KBM-7 (cell line): ENCODE data around the gene HNRNPA1.
"Not testable (repeated sequence)": the region's sequence is repeated elsewhere in the genome, so short reads cannot be mapped to it uniquely, and the experiment has no call there.

Experiments
- DNase-seq: peaks from one replicate; pipeline ENCODE4 v3.0.0-alpha.2; 2015
- in situ Hi-C: fragments of 300-500 bp; cut with MboI; formaldehyde crosslinking; loops from 2 replicates; pipeline ENCODE4 v1.14.3; 2020; ENCODE audit warnings: low sequenced_read_pairs, low pct_unique_long_range_greater_than_20kb, mixed read lengths

The HNRNPA1 gene

GRCh38 chr12:54270345-54270744, 10.2 kb upstream of the HNRNPA1 start:
- no peak for DNase-seq
- in situ Hi-C loops, result no loop called here

- no peak for DNase-seq
- in situ Hi-C loops, result no loop called here
Observed at GRCh38 chr12:54272214-54272613, 8.3 kb upstream of the HNRNPA1 start.

- no peak for DNase-seq
Observed at GRCh38 chr12:54273981-54274380, 6.5 kb upstream of the HNRNPA1 start.

GRCh38 chr12:54276368-54276767, 4.2 kb upstream of the HNRNPA1 start:
- no peak for DNase-seq
- in situ Hi-C loops, result no loop called here

More at GRCh38 chr12:54273981-54274380, 6.5 kb upstream of the HNRNPA1 start:
- in situ Hi-C loops, result no loop called here

GRCh38 chr12:54277823-54278276, 2.7 kb upstream of the HNRNPA1 start:
- in situ Hi-C loops, result no loop called here
- no peak for DNase-seq

- no peak for DNase-seq
Observed at GRCh38 chr12:54279227-54279631, 1.3 kb upstream of the HNRNPA1 start.

GRCh38 chr12:54279632-54280467, 676 bp upstream of the HNRNPA1 start, which contains the start of gene CBX5:
Gene CBX5 (minus strand): TSS chr12:54280122. CDS start chr12:54257650, 22,472 bp downstream.
- DNase-seq, result peak; percentile 98
- in situ Hi-C loops, result no loop called here

More at GRCh38 chr12:54279227-54279631, 1.3 kb upstream of the HNRNPA1 start:
- in situ Hi-C loops, result no loop called here

GRCh38 chr12:54281261-54281638, 724 bp downstream of the HNRNPA1 start:
- DNase-seq, in situ Hi-C loops: not testable (repeated sequence)

- DNase-seq, in situ Hi-C loops: not testable (repeated sequence)
Observed at GRCh38 chr12:54281694-54282093, 1.2 kb downstream of the HNRNPA1 start.

GRCh38 chr12:54282949-54283593, 2.5 kb downstream of the HNRNPA1 start:
- in situ Hi-C loops, result no loop called here
- DNase-seq, result no peak

- DNase-seq, in situ Hi-C loops: not testable (repeated sequence)
Observed at GRCh38 chr12:54284070-54284780, 3.7 kb downstream of the HNRNPA1 start.

GRCh38 chr12:54285150-54286041, 4.9 kb downstream of the HNRNPA1 start:
- DNase-seq, result no peak
- in situ Hi-C loops, result no loop called here

- DNase-seq, result no peak
- in situ Hi-C loops, result no loop called here
Observed at GRCh38 chr12:54286042-54287030, 5.8 kb downstream of the HNRNPA1 start.

GRCh38 chr12:54287261-54288157, 7.0 kb downstream of the HNRNPA1 start:
- no peak for DNase-seq
- in situ Hi-C loops, result no loop called here

GRCh38 chr12:54292083-54292930, 11.8 kb downstream of the HNRNPA1 start:
- in situ Hi-C loops, result no loop called here

GRCh38 chr12:54292931-54293241, 12.4 kb downstream of the HNRNPA1 start:
- DNase-seq, result no peak
- in situ Hi-C loops, result no loop called here

More at GRCh38 chr12:54292083-54292930, 11.8 kb downstream of the HNRNPA1 start:
- no peak for DNase-seq
